ENCODE measurements around the gene CALCOCO2. TPM values are rescaled to one million over a fixed set of nuclear protein-coding genes. Genes with fewer than 3 reads are reported as not detected.

Gene CALCOCO2
- total and polyA plus RNA-seq, 2 of the 13 experiments (the other 11 are each of a cell fraction or from before 2014, with no cell fraction given) = 72.9 to 111 TPM

- TF ChIP-seq U2AF1 (optimal IDR thresholded peaks at IDR 0.05; ENCODE audit: low read depth, low read length) = peak; percentile 87
- TF ChIP-seq ZNF891 (CRISPR knock-in tag; IDR thresholded peaks at IDR 0.05) = no peak
- TF ChIP-seq ZBTB8A (CRISPR knock-in tag; IDR thresholded peaks at IDR 0.05; ENCODE audit: borderline replicate concordance, low read depth) = no peak
- 0 out of 2 replicates have a peak, but pooled peaks have one; percentile 64 for TF ChIP-seq MYNN (CRISPR knock-in tag; IDR thresholded peaks at IDR 0.05; ENCODE audit: low read depth)
- 0 out of 2 replicates have a peak, but pooled peaks have one; percentile 72 for TF ChIP-seq ZNF598 (CRISPR knock-in tag; IDR thresholded peaks at IDR 0.05; ENCODE audit: borderline replicate concordance)
- TF ChIP-seq SCMH1 (CRISPR knock-in tag; IDR thresholded peaks at IDR 0.05; ENCODE audit: borderline replicate concordance) = no peak
- no peak for TF ChIP-seq MATR3 (CRISPR knock-in tag; IDR thresholded peaks at IDR 0.05)
- TF ChIP-seq EHMT2 (IDR thresholded peaks at IDR 0.05; ENCODE audit: borderline replicate concordance, low read depth, low read length) = peak; percentile 59; the same call in 1 of the 2 replicates
- peak; percentile 97 for TF ChIP-seq NCOA2 (CRISPR knock-in tag; IDR thresholded peaks at IDR 0.05)
- TF ChIP-seq ZNF275 (CRISPR knock-in tag; IDR thresholded peaks at IDR 0.05; ENCODE audit: borderline replicate concordance) = peak; percentile 72; the same call in 1 of the 2 replicates
- 0 out of 2 replicates have a peak, but pooled peaks have one; percentile 37 for TF ChIP-seq MED13 (CRISPR knock-in tag; IDR thresholded peaks at IDR 0.05)
- TF ChIP-seq SATB2 (CRISPR knock-in tag; IDR thresholded peaks at IDR 0.05) = no peak
- TF ChIP-seq KDM5B (CRISPR knock-in tag; IDR thresholded peaks at IDR 0.05; ENCODE audit: borderline replicate concordance) = peak; percentile 80; the same call in 1 of the 2 replicates
- no peak for TF ChIP-seq AGO2 (optimal IDR thresholded peaks at IDR 0.05; ENCODE audit: low read depth, low read length)
- TF ChIP-seq ZNF790 (CRISPR knock-in tag; IDR thresholded peaks at IDR 0.05; ENCODE audit: borderline replicate concordance) = no peak; the same call in 1 of the 2 replicates
- TF ChIP-seq ZNF747 (CRISPR knock-in tag; IDR thresholded peaks at IDR 0.05; ENCODE audit: borderline replicate concordance) = peak; percentile 88
- TF ChIP-seq NCOA5 (CRISPR knock-in tag; IDR thresholded peaks at IDR 0.05) = no peak
- no peak for TF ChIP-seq PREB (CRISPR knock-in tag; IDR thresholded peaks at IDR 0.05)
- TF ChIP-seq ZNF484 (CRISPR knock-in tag; IDR thresholded peaks at IDR 0.05; ENCODE audit: borderline replicate concordance, low read depth) = no peak
- TF ChIP-seq NR1H2 (CRISPR knock-in tag; IDR thresholded peaks at IDR 0.05; ENCODE audit: borderline replicate concordance, low read depth) = no peak
- TF ChIP-seq ZNF770 (CRISPR knock-in tag; IDR thresholded peaks at IDR 0.05) = peak; percentile 93
- peak; percentile 96 for TF ChIP-seq ISL2 (CRISPR knock-in tag; IDR thresholded peaks at IDR 0.05)
- TF ChIP-seq TFE3 (CRISPR knock-in tag; IDR thresholded peaks at IDR 0.05) = peak; percentile 79
- no peak for TF ChIP-seq TAF15 (IDR thresholded peaks at IDR 0.05; ENCODE audit: low read depth, low read length, poor library complexity, severe bottlenecking)
These were observed 40.9 kb downstream of the CALCOCO2 start (continued) for GRCh38 chr17:48871551-48872351.
